ENCODE measurements around the gene PRRC2A.
A peak's percentile ranks its signal among the peaks of the same experiment; 100 is the strongest.

- TF ChIP-seq CTCF (optimal IDR thresholded peaks at IDR 0.05 in 1 of 3, IDR thresholded peaks at IDR 0.05 in 1 of 3, conservative IDR thresholded peaks at IDR 0.05 in 1 of 3; ENCODE audit: extremely low read depth in 1 of 3, insufficient read depth in 2 of 3, low read length in 3 of 3) (peak; percentile 76 to 97 (median 79)), EZH2 (IDR thresholded peaks at IDR 0.05; ENCODE audit: low read length) (no peak)
These were observed 39.6 kb upstream of the PRRC2A start for GRCh38 chr6:31580807-31581433.
